A673 (cell line): ENCODE results near the gene CERK. TPM values are rescaled to one million over a fixed set of nuclear protein-coding genes. Genes with fewer than 3 reads are reported as not detected.

Experiments used
- BruUV-seq: library from RNA; stranded (reverse); fragments of 400-500 nt; replicated peaks from 2 replicates; lab custom pipeline; 2021; lab: Mats Ljungman, UMichigan
- CTCF ChIA-PET: fragments of 300-600 bp; sonication (Branson Sonifier 250); formaldehyde crosslinking; loops from one replicate; lab custom pipeline; 2022; ENCODE audit warnings: antibody characterized with exemption; lab: Charles Lee
- POLR2A ChIA-PET: fragments of 300-600 bp; sonication (Branson Sonifier 250); formaldehyde crosslinking; loops from one replicate; lab custom pipeline; 2022; ENCODE audit warnings: antibody characterized with exemption; ENCODE audit not compliant: low non-redundant PET; lab: Charles Lee
- DNase-seq: peaks from one replicate; pipeline ENCODE4 v3.0.0-alpha.2; 2015; ENCODE audit warnings: low spot score
- H3K27ac ChIP-seq: fragments of 200-600 bp; sonication (generic); 2 replicates; pipeline ENCODE4 v1.5.1; 2016; ENCODE audit warnings: mixed run types, low read depth, mild to moderate bottlenecking, mixed read lengths, antibody characterized with exemption, low read length; ENCODE audit not compliant: poor library complexity, severe bottlenecking
- H3K27me3 ChIP-seq: fragments of 200-600 bp; sonication (generic); replicated peaks from 2 replicates; pipeline ENCODE4 v1.6.1; 2017; ENCODE audit warnings: mixed run types, low read depth, mild to moderate bottlenecking, mixed read lengths, antibody characterized with exemption, low read length; ENCODE audit not compliant: insufficient read depth, poor library complexity
- H3K36me3 ChIP-seq: fragments of 200-600 bp; sonication (generic); 2 replicates; pipeline ENCODE4 v1.6.1; 2016; ENCODE audit warnings: mixed run types, mild to moderate bottlenecking, mixed read lengths, antibody characterized with exemption, low read length; ENCODE audit not compliant: insufficient read depth, poor library complexity, severe bottlenecking
- H3K4me1 ChIP-seq: fragments of 200-600 bp; sonication (generic); 2 replicates; pipeline ENCODE4 v1.6.1; 2017; ENCODE audit warnings: mixed run types, mild to moderate bottlenecking, mixed read lengths, antibody characterized with exemption, low read length; ENCODE audit not compliant: insufficient read depth, poor library complexity, severe bottlenecking
- H3K4me3 ChIP-seq: fragments of 200-600 bp; sonication (generic); 2 replicates; pipeline ENCODE4 v1.5.1; 2016; ENCODE audit warnings: low read depth, mixed run types, mild to moderate bottlenecking, mixed read lengths, low read length; ENCODE audit not compliant: poor library complexity, severe bottlenecking
- H3K9me3 ChIP-seq: fragments of 200-600 bp; sonication (generic); 2 replicates; pipeline ENCODE4 v1.6.1; 2016; ENCODE audit warnings: mixed run types, low read depth, mild to moderate bottlenecking, mixed read lengths, antibody characterized with exemption, low read length; ENCODE audit not compliant: poor library complexity, severe bottlenecking
- EZH2 ChIP-seq: fragments of 200-600 bp; sonication (generic); IDR thresholded peaks from 2 replicates; pipeline ENCODE4 v1.6.1; 2017; ENCODE audit warnings: borderline replicate concordance, low read depth, mild to moderate bottlenecking, mixed read lengths, antibody characterized with exemption, low read length; ENCODE audit not compliant: poor library complexity, severe bottlenecking
- intact Hi-C: fragments of 100-400 bp; cut with micrococcal nuclease; formaldehyde crosslinking; loops from one replicate; pipeline ENCODE4 v1.10.0; 2022; ENCODE audit not compliant: unreplicated experiment
- total RNA-seq: library from RNA; stranded (reverse); gene quantifications from 2 replicates; pipeline ENCODE4 v1.2.3, GENCODE V29; 2021
- TF ChIP-seq, protein P1 (sequence below): fragments of 300-800, 200-600 bp; sonication (generic); conservative IDR thresholded peaks from 2 replicates; pipeline ENCODE4 v1.5.1; 2017; ENCODE audit warnings: low read depth, mild to moderate bottlenecking, antibody characterized with exemption, low read length, moderate library complexity, mixed read lengths

Gene CERK
- total RNA-seq, 1 experiment from 2014 or later, result 58.8 TPM

DNA sequence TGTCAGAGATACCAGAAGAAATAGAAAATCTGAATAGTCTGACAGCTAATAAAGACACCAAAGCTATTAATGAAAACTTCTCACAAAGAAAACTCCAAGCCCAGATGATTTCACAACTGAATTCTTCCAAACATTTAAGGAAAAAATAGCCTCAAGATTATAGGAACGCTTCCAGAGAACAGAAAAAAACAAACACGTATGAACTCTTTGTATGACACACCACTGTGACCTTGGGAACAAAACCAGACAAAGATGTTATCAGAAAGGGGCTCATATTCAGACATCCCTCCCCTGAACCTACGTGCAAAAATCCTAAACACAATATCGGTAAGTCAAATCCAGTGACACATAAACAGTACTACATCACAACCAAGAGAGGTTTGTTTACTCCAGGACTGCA, 23.5 kb downstream of the CERK start:
- Histone ChIP-seq H3K9me3 (no peaks in the 10 kb centered on the region), H3K27me3 (no peaks in the 10 kb centered on the region), H3K4me3 (no peak overlapping the region), H3K4me1 (peaks cover 11% of the 10 kb centered on the region), H3K36me3 (peaks cover 46% of the 10 kb centered on the region), H3K27ac (no peak overlapping the region)
- ChIA-PET POLR2A (no interaction called here), CTCF (no interaction called here)
- no peak for DNase-seq
- BruUV-seq, result no TSS peak
- TF ChIP-seq EZH2, result no peak
- TF ChIP-seq, protein P1, sequence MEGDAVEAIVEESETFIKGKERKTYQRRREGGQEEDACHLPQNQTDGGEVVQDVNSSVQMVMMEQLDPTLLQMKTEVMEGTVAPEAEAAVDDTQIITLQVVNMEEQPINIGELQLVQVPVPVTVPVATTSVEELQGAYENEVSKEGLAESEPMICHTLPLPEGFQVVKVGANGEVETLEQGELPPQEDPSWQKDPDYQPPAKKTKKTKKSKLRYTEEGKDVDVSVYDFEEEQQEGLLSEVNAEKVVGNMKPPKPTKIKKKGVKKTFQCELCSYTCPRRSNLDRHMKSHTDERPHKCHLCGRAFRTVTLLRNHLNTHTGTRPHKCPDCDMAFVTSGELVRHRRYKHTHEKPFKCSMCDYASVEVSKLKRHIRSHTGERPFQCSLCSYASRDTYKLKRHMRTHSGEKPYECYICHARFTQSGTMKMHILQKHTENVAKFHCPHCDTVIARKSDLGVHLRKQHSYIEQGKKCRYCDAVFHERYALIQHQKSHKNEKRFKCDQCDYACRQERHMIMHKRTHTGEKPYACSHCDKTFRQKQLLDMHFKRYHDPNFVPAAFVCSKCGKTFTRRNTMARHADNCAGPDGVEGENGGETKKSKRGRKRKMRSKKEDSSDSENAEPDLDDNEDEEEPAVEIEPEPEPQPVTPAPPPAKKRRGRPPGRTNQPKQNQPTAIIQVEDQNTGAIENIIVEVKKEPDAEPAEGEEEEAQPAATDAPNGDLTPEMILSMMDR, result no peak
- intact Hi-C loops, result no loop called here

DNA sequence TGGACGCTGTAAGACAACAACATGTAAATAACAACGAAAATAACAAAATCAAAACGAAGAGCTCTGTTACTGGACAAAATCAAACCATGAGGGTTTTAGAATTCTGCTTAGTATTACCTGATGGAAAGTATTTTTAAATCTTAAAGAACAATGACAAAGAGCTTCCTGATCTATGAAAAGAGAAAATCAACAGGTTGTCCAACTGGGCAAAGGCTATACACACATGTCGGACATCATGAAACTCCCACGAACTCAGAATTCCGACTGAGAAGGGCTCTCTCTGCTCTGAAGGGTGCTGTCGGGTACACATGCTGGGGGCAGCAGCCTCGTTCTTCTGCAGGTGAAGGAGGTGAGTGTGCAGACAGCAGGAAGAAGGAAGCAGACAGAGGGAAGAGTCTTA, 25.8 kb downstream of the CERK start:
- POLR2A ChIA-PET, result no interaction called here
- intact Hi-C loops, result no loop called here

DNA sequence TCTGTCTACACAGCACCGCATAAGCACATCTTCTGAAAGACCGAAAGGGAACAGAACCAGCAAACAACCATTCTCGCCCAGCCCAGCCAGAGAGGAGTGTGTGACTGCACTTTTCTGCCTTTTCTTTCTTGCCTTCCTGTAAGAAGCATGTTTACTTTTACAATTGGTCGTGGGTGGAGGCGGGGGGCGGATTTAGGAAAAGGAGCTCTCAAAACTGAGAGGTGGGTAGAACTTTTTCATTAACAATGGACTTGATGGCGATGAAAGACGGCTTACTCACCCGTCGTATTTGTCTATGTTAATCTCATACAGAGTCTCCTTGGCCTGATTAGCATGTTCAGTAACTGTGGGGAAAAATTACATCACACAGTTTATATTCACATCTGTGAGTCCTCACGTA, 27.2 kb downstream of the CERK start:
- Histone ChIP-seq H3K27ac (peak overlapping the region; percentile 73), H3K27me3 (no peaks in the 10 kb centered on the region), H3K4me3 (no peak overlapping the region), H3K36me3 (peaks cover 70% of the 10 kb centered on the region), H3K9me3 (no peaks in the 10 kb centered on the region), H3K4me1 (peaks cover 11% of the 10 kb centered on the region)
- CTCF ChIA-PET, result interaction anchor here (0.6 kb wide), 1 partner anchor 995 kb away, joined by 10 read pairs; no protein-coding TSS in a partner anchor
- peak; percentile 42 for DNase-seq
- no TSS peak for BruUV-seq
- POLR2A ChIA-PET, result no interaction called here
- intact Hi-C loops, result no loop called here
- TF ChIP-seq, protein P1, result no peak
- no peak for TF ChIP-seq EZH2

More for the DNA sequence above, 25.8 kb downstream of the CERK start:
- TF ChIP-seq EZH2, result no peak
- TF ChIP-seq, protein P1, result no peak
- Histone ChIP-seq H3K9me3 (no peaks in the 10 kb centered on the region), H3K4me1 (peaks cover 11% of the 10 kb centered on the region), H3K4me3 (no peak overlapping the region), H3K27ac (no peak overlapping the region), H3K36me3 (peaks cover 58% of the 10 kb centered on the region), H3K27me3 (no peaks in the 10 kb centered on the region)
- CTCF ChIA-PET, result no interaction called here
- DNase-seq, result no peak
- BruUV-seq, result no TSS peak
